Spleen (tissue), 11 donors: ENCODE data around the gene TRIOBP. TPM values are rescaled to one million over a fixed set of nuclear protein-coding genes. Genes with fewer than 3 reads are reported as not detected.

Experiments
- DNase-seq: peaks from one replicate; pipeline ENCODE4 v3.0.0-alpha.2; 2020
- H3K27ac ChIP-seq, 8 donors: fragments of 200-600 bp; sonication (generic) in 7 of 8; 1 replicate in 4 of 8; 2 replicates in 4 of 8; pipeline versions ENCODE4 v1.5.0 to v1.8.0; 2016 to 2021; ENCODE audit warnings: inconsistent platforms in 4 of 8, mild to moderate bottlenecking in 4 of 8, moderate library complexity in 1 of 8
- H3K27me3 ChIP-seq, 7 donors: fragments of 200-600 bp; sonication (generic) in 6 of 7; replicated peaks in 1 of 7; 1 replicate in 4 of 7; 2 replicates in 3 of 7; pipeline versions ENCODE4 v1.5.0 to v1.8.0; 2016 to 2021; ENCODE audit warnings: inconsistent platforms in 3 of 7, mild to moderate bottlenecking in 1 of 7
- H3K36me3 ChIP-seq, 6 donors: fragments of 200-600 bp; sonication (generic) in 5 of 6; 1 replicate in 4 of 6; 2 replicates in 2 of 6; pipeline versions ENCODE4 v1.5.0 to v1.8.0; 2016 to 2021; ENCODE audit warnings: inconsistent platforms in 2 of 6
- H3K4me1 ChIP-seq, 6 donors: fragments of 200-600 bp; sonication (generic) in 5 of 6; 1 replicate in 3 of 6; 2 replicates in 3 of 6; pipeline versions ENCODE4 v1.5.0 to v1.8.0; 2016 to 2021; ENCODE audit warnings: inconsistent platforms in 3 of 6
- H3K4me3 ChIP-seq, 8 donors: fragments of 200-600 bp; sonication (generic) in 7 of 8; 1 replicate in 4 of 8; 2 replicates in 4 of 8; pipeline versions ENCODE4 v1.5.0 to v1.8.0; 2016 to 2021; ENCODE audit warnings: inconsistent platforms in 4 of 8, mild to moderate bottlenecking in 4 of 8, moderate library complexity in 2 of 8
- H3K9me3 ChIP-seq, 8 donors: fragments of 200-600 bp; sonication (generic) in 7 of 8; 1 replicate in 4 of 8; 2 replicates in 4 of 8; pipeline versions ENCODE4 v1.5.0 to v1.8.0; 2016 to 2021; ENCODE audit warnings: inconsistent platforms in 4 of 8
- POLR2A ChIP-seq, 3 donors: fragments of 450-650 bp; IDR thresholded peaks; one replicate each; pipeline ENCODE4 v1.5.1; 2017; ENCODE audit warnings: antibody characterized with exemption in 3 of 3, mild to moderate bottlenecking in 1 of 3
- POLR2AphosphoS5 ChIP-seq, 3 donors: sonication (generic); formaldehyde crosslinking; IDR thresholded peaks; one replicate each; pipeline ENCODE4 v1.5.1; 2017; ENCODE audit warnings: antibody characterized with exemption in 3 of 3
- WGBS, 5 donors: extraction: QIAGEN DNeasy Blood & Tissue Kit in 3 of 5; methylation state at CpG; one replicate each; pipeline versions ENCODE4 v1.1.5 to v1.1.7; 2013 to 2018; 5-methylcytosine and 5-hydroxymethylcytosine counted together
- intact Hi-C: fragments of 100-400 bp; cut with DNase I; formaldehyde crosslinking; loops from one replicate; pipeline ENCODE4 v1.15.0; 2023; ENCODE audit warnings: low total_unique reads
- polyA plus RNA-seq, 3 donors: library from polyadenylated mRNA; stranded (reverse); fragments of 200-250 nt; gene quantifications; one replicate each; pipeline ENCODE4 v1.2.1, GENCODE V29; 2013
- total RNA-seq, 7 donors: library from RNA; depleted of rRNA in 3 of 7; stranded (reverse); fragments of >200 nt in 3 of 7; fragmentation: NEBNext Ultra II Directional in 4 of 7; extraction: Animal tissue kit (Norgen Biotek cat#: 25700) in 4 of 7; gene quantifications; one replicate each; pipeline versions ENCODE4 v1.1.0 to v1.2.1, GENCODE V29; 2016 to 2021
- TF ChIP-seq, protein P1 (sequence below), 11 experiments: fragments of 200-600 bp in 7 of 11; fragments of 450-650 bp in 4 of 11; sonication (generic) in 4 of 11; IDR thresholded peaks in 8 of 11; conservative IDR thresholded peaks in 3 of 11; 1 replicate in 7 of 11; 2 replicates in 4 of 11; pipeline versions ENCODE4 v1.4.0 to v1.8.0; 2016 to 2021; ENCODE audit warnings: antibody characterized with exemption in 11 of 11, inconsistent platforms in 4 of 11, mild to moderate bottlenecking in 1 of 11
- donor health status: healthy with polysubstance abuse.
- donor health status: DM: no; HTN: no; CAD: no; lungs with moderate emphysema.
- donor health status: DM: no; HTN: no; CAD: no.
- donor health status: Bipolar disorder and iron deficiency.
- donor health status: healthy.
- donor health status: DM: no; HTN: no; CAD: no.
- donor health status: DM: yes; HTN: yes; CAD: no.

The TRIOBP gene
- total and polyA plus RNA-seq, 10 donors: 24.6 to 151 (median 103) TPM

- Histone ChIP-seq H3K36me3 (peaks cover 0 to 33% (median 17%) of the 10 kb centered on the region in 6 donors), H3K27ac (peak overlapping the region in 1 of 8 donors; percentile 35), H3K9me3 (no peaks in the 10 kb centered on the region), H3K4me3 (no peak overlapping the region), H3K4me1 (peaks cover 14 to 45% (median 36%) of the 10 kb centered on the region in 6 donors), H3K27me3 (no peaks in the 10 kb centered on the region)
- WGBS, 5 donors: 85 to 90% (median 88%) methylated on average over 16 of the region's 16 CpGs
- TF ChIP-seq POLR2A (IDR thresholded peaks at IDR 0.05): no peak
- TF ChIP-seq, protein P1, sequence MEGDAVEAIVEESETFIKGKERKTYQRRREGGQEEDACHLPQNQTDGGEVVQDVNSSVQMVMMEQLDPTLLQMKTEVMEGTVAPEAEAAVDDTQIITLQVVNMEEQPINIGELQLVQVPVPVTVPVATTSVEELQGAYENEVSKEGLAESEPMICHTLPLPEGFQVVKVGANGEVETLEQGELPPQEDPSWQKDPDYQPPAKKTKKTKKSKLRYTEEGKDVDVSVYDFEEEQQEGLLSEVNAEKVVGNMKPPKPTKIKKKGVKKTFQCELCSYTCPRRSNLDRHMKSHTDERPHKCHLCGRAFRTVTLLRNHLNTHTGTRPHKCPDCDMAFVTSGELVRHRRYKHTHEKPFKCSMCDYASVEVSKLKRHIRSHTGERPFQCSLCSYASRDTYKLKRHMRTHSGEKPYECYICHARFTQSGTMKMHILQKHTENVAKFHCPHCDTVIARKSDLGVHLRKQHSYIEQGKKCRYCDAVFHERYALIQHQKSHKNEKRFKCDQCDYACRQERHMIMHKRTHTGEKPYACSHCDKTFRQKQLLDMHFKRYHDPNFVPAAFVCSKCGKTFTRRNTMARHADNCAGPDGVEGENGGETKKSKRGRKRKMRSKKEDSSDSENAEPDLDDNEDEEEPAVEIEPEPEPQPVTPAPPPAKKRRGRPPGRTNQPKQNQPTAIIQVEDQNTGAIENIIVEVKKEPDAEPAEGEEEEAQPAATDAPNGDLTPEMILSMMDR (IDR thresholded peaks at IDR 0.05 in 8 of 11, conservative IDR thresholded peaks at IDR 0.05 in 3 of 11): no peak
- TF ChIP-seq POLR2AphosphoS5 (IDR thresholded peaks at IDR 0.05): no peak
- no peak for DNase-seq
- intact Hi-C loops: no loop called here
Observed at GRCh38 chr22:37663521-37664140, 33.2 kb upstream of the TRIOBP start.

GRCh38 chr22:37664249-37665101, 32.4 kb upstream of the TRIOBP start:
- intact Hi-C loops: no loop called here
- Histone ChIP-seq H3K9me3 (no peaks in the 10 kb centered on the region), H3K36me3 (peaks cover 0 to 33% (median 17%) of the 10 kb centered on the region in 6 donors), H3K4me3 (no peak overlapping the region), H3K27ac (no peak overlapping the region), H3K27me3 (no peaks in the 10 kb centered on the region), H3K4me1 (peaks cover 13 to 41% (median 31%) of the 10 kb centered on the region in 6 donors)
- WGBS, 5 donors: 84 to 91% (median 86%) methylated on average over 16 of the region's 16 CpGs
- no peak for DNase-seq
- TF ChIP-seq, protein P1 (IDR thresholded peaks at IDR 0.05 in 8 of 11, conservative IDR thresholded peaks at IDR 0.05 in 3 of 11): no peak
- no peak for TF ChIP-seq POLR2AphosphoS5 (IDR thresholded peaks at IDR 0.05)
- no peak for TF ChIP-seq POLR2A (IDR thresholded peaks at IDR 0.05)

- WGBS, 5 donors: 94 to 100% (median 97%) methylated on average over 1 to 24 of the region's 24 CpGs
- DNase-seq: peak; percentile 74
- TF ChIP-seq POLR2A (IDR thresholded peaks at IDR 0.05) (no peak), POLR2AphosphoS5 (IDR thresholded peaks at IDR 0.05) (peak in 1 of 3 donors; percentile 61)
- TF ChIP-seq, protein P1 (IDR thresholded peaks at IDR 0.05 in 8 of 11, conservative IDR thresholded peaks at IDR 0.05 in 3 of 11): no peak
- intact Hi-C loops: no loop called here
- H3K4me1 ChIP-seq: peaks cover 5 to 31% (median 21%) of the 10 kb centered on the region in 6 donors
- H3K4me3 ChIP-seq: no peak overlapping the region
- no peak overlapping the region for H3K27ac ChIP-seq
- no peaks in the 10 kb centered on the region for H3K9me3 ChIP-seq
- H3K27me3 ChIP-seq: no peaks in the 10 kb centered on the region
- H3K36me3 ChIP-seq: peaks cover 0 to 33% (median 17%) of the 10 kb centered on the region in 6 donors
Observed at GRCh38 chr22:37665487-37665886, 31.4 kb upstream of the TRIOBP start.

DNA sequence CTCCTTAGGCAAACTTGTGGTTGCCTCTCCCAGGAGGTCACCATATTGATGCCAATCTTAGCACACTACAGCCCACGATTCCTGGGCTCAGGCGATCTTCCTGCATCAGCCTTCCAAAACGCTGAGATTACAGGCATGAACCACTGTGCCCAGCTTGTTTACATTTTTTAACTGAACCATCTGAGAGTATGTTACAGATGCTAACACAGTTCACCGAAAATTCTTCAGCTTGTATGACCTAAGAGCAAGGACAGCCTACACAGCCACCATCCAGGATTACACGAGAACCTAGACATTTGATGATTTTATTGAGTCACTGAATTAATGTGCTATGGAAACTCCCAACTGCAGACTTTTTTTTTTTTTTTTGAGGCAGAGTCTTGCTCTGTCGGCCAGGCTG, 27.3 kb upstream of the TRIOBP start:
- intact Hi-C loops: no loop called here
- TF ChIP-seq, protein P1 (IDR thresholded peaks at IDR 0.05 in 8 of 11, conservative IDR thresholded peaks at IDR 0.05 in 3 of 11): no peak
- TF ChIP-seq POLR2A (IDR thresholded peaks at IDR 0.05) (no peak), POLR2AphosphoS5 (IDR thresholded peaks at IDR 0.05) (no peak)
- no peaks in the 10 kb centered on the region for H3K9me3 ChIP-seq
- H3K4me1 ChIP-seq: peaks cover 2 to 30% (median 24%) of the 10 kb centered on the region in 6 donors
- WGBS, 5 donors: 76 to 90% (median 80%) methylated on average over 6 of the region's 6 CpGs
- peaks cover 0 to 33% (median 17%) of the 10 kb centered on the region in 6 donors for H3K36me3 ChIP-seq
- DNase-seq: no peak
- H3K4me3 ChIP-seq: no peak overlapping the region
- H3K27ac ChIP-seq: no peak overlapping the region
- H3K27me3 ChIP-seq: no peaks in the 10 kb centered on the region
